HCT116 (cell line): Measurements from ENCODE around the gene CAT. TPM values are rescaled to one million over a fixed set of nuclear protein-coding genes. Genes with fewer than 3 reads are reported as not detected.

Experiments
- ATAC-seq: fragments of 200-7000 bp; cut with Tn5 transposase; 2 replicates; pipeline ENCODE4 v1.9.1; 2020; ENCODE audit warnings: mild to moderate bottlenecking, moderate library complexity
- BruUV-seq: library from RNA; stranded (reverse); fragments of 400-500 nt; replicated peaks from 2 replicates; lab custom pipeline; 2021; lab: Mats Ljungman, UMichigan
- CTCF ChIA-PET: fragments of 300-600 bp; sonication (Branson Sonifier 250); formaldehyde crosslinking; loops from one replicate; lab custom pipeline; 2021; ENCODE audit warnings: antibody characterized with exemption; lab: Charles Lee
- POLR2A ChIA-PET: fragments of 300-600, 350-600 bp; sonication (Branson Sonifier 250); formaldehyde crosslinking; loops from one replicate; lab custom pipeline; 2021; ENCODE audit warnings: antibody characterized with exemption; lab: Charles Lee
- RAD21 ChIA-PET, 2 experiments: fragments of 300-600 bp; sonication (Branson Sonifier 250); formaldehyde crosslinking; loops; one replicate each; lab custom pipeline; 2023; ENCODE audit warnings: low total read pairs in 2 of 2; ENCODE audit not compliant: uncharacterized antibody in 2 of 2, unreplicated experiment in 2 of 2, low non-redundant PET in 1 of 2; lab: Charles Lee
- DNase-seq: peaks from one replicate; pipeline ENCODE4 v3.0.0-alpha.2; 2010; ENCODE audit warnings: low read depth, low spot score
- H2AFZ ChIP-seq: fragments of 200-600 bp; shearing (Covaris generic), sonication (generic); 2 replicates; pipeline ENCODE4 v1.6.1; 2017; ENCODE audit warnings: low read depth, mixed run types, mixed read lengths, antibody characterized with exemption, low read length; ENCODE audit not compliant: poor library complexity, severe bottlenecking
- H3K27ac ChIP-seq: 2 replicates; pipeline ENCODE4 v1.5.1; 2012; ENCODE audit warnings: low read depth, low read length
- H3K27me3 ChIP-seq: fragments of 200-600 bp; sonication (generic); 2 replicates; pipeline ENCODE4 v1.6.1; 2016; ENCODE audit warnings: mixed run types, low read length, mixed read lengths; ENCODE audit not compliant: insufficient read depth
- H3K36me3 ChIP-seq, 2 experiments: fragments of 200-500 bp in 1 of 2; fragments of 200-600 bp in 1 of 2; sonication (Bioruptor generic) in 1 of 2; sonication (generic) in 1 of 2; 2 replicates each; pipeline versions ENCODE4 v1.5.1 to v1.6.1; 2014 to 2016; ENCODE audit warnings: low read length in 2 of 2, inconsistent platforms in 1 of 2, mixed read lengths in 1 of 2, mixed run types in 1 of 2; ENCODE audit not compliant: insufficient read depth in 2 of 2, control insufficient read depth in 1 of 2
- H3K4me1 ChIP-seq, 2 experiments: fragments of 200-600 bp in 1 of 2; sonication (generic) in 1 of 2; 2 replicates each; pipeline versions ENCODE4 v1.5.1 to v1.6.1; 2012 to 2017; ENCODE audit warnings: low read length in 2 of 2, inconsistent platforms in 1 of 2, mild to moderate bottlenecking in 1 of 2, mixed read lengths in 1 of 2, mixed run types in 1 of 2, moderate library complexity in 1 of 2; ENCODE audit not compliant: insufficient read depth in 2 of 2, control insufficient read depth in 1 of 2
- H3K4me2 ChIP-seq: fragments of 200-600 bp; sonication (generic); 2 replicates; pipeline ENCODE4 v1.6.1; 2017; ENCODE audit warnings: mixed run types, low read length, mixed read lengths
- H3K4me3 ChIP-seq, 2 experiments: fragments of 200-600 bp in 1 of 2; sonication (generic) in 1 of 2; replicated peaks in 1 of 2; 2 replicates each; pipeline ENCODE4 v1.5.1; 2011 to 2016; ENCODE audit warnings: low read length in 2 of 2, control low read depth in 1 of 2, low read depth in 1 of 2, mild to moderate bottlenecking in 1 of 2, mixed read lengths in 1 of 2, mixed run types in 1 of 2
- H3K79me2 ChIP-seq: fragments of 200-600 bp; sonication (generic); 2 replicates; pipeline ENCODE4 v1.6.1; 2017; ENCODE audit warnings: mild to moderate bottlenecking, mixed run types, low read length, moderate library complexity, mixed read lengths; ENCODE audit not compliant: insufficient read depth
- H3K9ac ChIP-seq: fragments of 200-600 bp; sonication (generic); 2 replicates; pipeline ENCODE4 v1.6.1; 2016; ENCODE audit warnings: low read length, mixed read lengths
- H3K9me2 ChIP-seq: fragments of 200-600 bp; sonication (generic), shearing (Covaris generic); 2 replicates; pipeline ENCODE4 v1.6.1; 2017; ENCODE audit warnings: mixed run types, mild to moderate bottlenecking, moderate library complexity; ENCODE audit not compliant: insufficient read depth
- H3K9me3 ChIP-seq, 2 experiments: fragments of 200-500 bp in 1 of 2; fragments of 200-600 bp in 1 of 2; sonication (Bioruptor generic) in 1 of 2; sonication (generic) in 1 of 2; 2 replicates each; pipeline ENCODE4 v1.6.1; 2014 to 2017; ENCODE audit warnings: low read length in 2 of 2, mixed read lengths in 2 of 2, inconsistent platforms in 1 of 2, low read depth in 1 of 2, mild to moderate bottlenecking in 1 of 2, mixed run types in 1 of 2, moderate library complexity in 1 of 2; ENCODE audit not compliant: control insufficient read depth in 1 of 2, insufficient read depth in 1 of 2
- H4K20me1 ChIP-seq: fragments of 200-600 bp; sonication (generic), shearing (Covaris generic); 2 replicates; pipeline ENCODE4 v1.6.1; 2017; ENCODE audit warnings: mixed run types, mild to moderate bottlenecking, moderate library complexity; ENCODE audit not compliant: insufficient read depth
- CBX3 ChIP-seq: IDR thresholded peaks from 2 replicates; pipeline ENCODE4 v1.6.1; 2012; ENCODE audit warnings: low read depth
- RAD21 ChIP-seq: IDR thresholded peaks from 2 replicates; pipeline ENCODE4 v1.6.1; 2012; ENCODE audit warnings: low read depth, mild to moderate bottlenecking
- SRF ChIP-seq: IDR thresholded peaks from 2 replicates; pipeline ENCODE4 v1.6.1; 2012; ENCODE audit warnings: low read depth
- YY1 ChIP-seq: IDR thresholded peaks from 2 replicates; pipeline ENCODE4 v1.6.1; 2011; ENCODE audit warnings: low read length, low read depth, moderate library complexity, mild to moderate bottlenecking; ENCODE audit not compliant: insufficient replicate concordance; ENCODE audit errors: extremely low read depth
- ZFX ChIP-seq: fragments of 450-650 bp; IDR thresholded peaks from 2 replicates; pipeline ENCODE4 v1.6.1; 2017
- intact Hi-C: fragments of 100-400 bp; cut with micrococcal nuclease; formaldehyde crosslinking; loops from 2 replicates; pipeline ENCODE4 v1.10.0; 2022
- total RNA-seq: library from RNA; stranded (reverse); gene quantifications from one replicate; pipeline ENCODE4 v1.2.1, GENCODE V29; 2021; ENCODE audit not compliant: unreplicated experiment
- TF ChIP-seq, protein P1 (sequence below): IDR thresholded peaks from 2 replicates; pipeline ENCODE4 v1.6.1; 2012
- TF ChIP-seq, protein P2 (sequence below), 3 experiments: fragments of 200-600 bp in 1 of 3; sonication (generic) in 1 of 3; IDR thresholded peaks in 2 of 3; conservative IDR thresholded peaks in 1 of 3; 2 replicates each; pipeline ENCODE4 v1.5.1; 2012 to 2017; ENCODE audit warnings: low read depth in 2 of 3, low read length in 2 of 3, antibody characterized with exemption in 1 of 3, borderline replicate concordance in 1 of 3, control low read depth in 1 of 3, mild to moderate bottlenecking in 1 of 3, mixed read lengths in 1 of 3, mixed run types in 1 of 3, moderate library complexity in 1 of 3; ENCODE audit not compliant: insufficient read depth in 1 of 3

CAT gene
- total RNA-seq, 1 experiment from 2014 or later, result 50.9 TPM

DNA sequence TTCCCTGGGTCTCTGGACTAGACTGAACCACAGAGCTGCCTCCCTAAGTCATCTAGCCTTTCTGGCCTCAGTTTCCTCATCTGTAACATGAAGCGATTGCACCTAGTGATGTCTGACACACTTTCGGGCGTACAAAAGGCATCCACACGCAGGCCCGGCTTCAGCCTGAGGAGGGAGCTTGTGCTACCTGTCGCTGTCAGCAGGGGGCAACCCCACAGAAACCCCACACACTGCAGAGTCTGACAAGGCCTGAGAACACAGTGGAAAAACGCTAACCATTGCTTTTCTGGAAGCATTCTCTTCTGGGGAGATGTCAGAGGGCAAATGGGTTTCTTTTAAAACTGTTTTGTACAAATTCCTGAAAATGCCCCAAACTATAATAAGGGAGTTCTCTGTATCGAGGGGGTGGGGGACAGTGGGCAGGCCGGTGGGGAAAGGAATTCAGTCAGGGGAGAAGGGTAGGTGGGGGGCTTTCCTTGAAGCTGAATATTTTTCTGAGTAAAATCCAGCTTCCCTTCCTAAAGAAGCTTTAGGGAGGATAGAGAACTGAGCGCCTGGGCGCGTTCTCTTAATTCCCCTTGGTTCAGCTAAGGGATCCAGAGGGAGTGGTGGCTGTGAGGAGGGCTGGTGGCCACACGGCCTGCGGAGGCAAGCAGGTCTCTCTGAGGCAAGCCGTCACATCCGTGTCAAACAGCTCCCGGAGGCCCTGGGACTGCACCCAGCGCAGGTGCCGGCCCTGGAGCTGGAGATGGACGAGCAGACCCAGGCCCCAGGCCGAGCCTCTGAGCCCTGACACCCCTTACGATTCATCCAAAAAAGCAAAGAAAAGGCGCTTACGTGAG is 74.3 kb downstream of the CAT start:
- RAD21 ChIA-PET, result interaction anchor here (0.6 to 1.0 kb wide), 2 partner anchors 21 to 265 kb away, joined by 3 read pairs; no protein-coding TSS in a partner anchor
- POLR2A ChIA-PET, result no interaction called here
- no peak overlapping the region for H3K4me3 ChIP-seq
- H3K4me1 ChIP-seq, result peaks cover 2 to 22% of the 10 kb centered on the region in 2 experiments; a peak in 2 of 4 replicates
- H3K27me3 ChIP-seq, result no peaks in the 10 kb centered on the region
- no TSS peak for BruUV-seq
- H4K20me1 ChIP-seq, result no peaks in the 10 kb centered on the region
- no peak overlapping the region for H3K27ac ChIP-seq
- peak overlapping the region; percentile 12; the same call in 1 of the 2 replicates for H3K4me2 ChIP-seq
- H2AFZ ChIP-seq, result peak overlapping the region; percentile 49
- no peaks in the 10 kb centered on the region for H3K9me2 ChIP-seq
- DNase-seq, result peak; percentile 62
- ATAC-seq, result peak; percentile 99
- TF ChIP-seq, protein P1, sequence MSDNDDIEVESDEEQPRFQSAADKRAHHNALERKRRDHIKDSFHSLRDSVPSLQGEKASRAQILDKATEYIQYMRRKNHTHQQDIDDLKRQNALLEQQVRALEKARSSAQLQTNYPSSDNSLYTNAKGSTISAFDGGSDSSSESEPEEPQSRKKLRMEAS, result no peak; the same call in 1 of the 2 replicates
- TF ChIP-seq RAD21 (peak; percentile 69), ZFX (0 out of 2 replicates have a peak, but pooled peaks have one; percentile 15), SRF (no peak), CBX3 (peak; percentile 93), YY1 (peak; percentile 3)
- TF ChIP-seq, protein P2, sequence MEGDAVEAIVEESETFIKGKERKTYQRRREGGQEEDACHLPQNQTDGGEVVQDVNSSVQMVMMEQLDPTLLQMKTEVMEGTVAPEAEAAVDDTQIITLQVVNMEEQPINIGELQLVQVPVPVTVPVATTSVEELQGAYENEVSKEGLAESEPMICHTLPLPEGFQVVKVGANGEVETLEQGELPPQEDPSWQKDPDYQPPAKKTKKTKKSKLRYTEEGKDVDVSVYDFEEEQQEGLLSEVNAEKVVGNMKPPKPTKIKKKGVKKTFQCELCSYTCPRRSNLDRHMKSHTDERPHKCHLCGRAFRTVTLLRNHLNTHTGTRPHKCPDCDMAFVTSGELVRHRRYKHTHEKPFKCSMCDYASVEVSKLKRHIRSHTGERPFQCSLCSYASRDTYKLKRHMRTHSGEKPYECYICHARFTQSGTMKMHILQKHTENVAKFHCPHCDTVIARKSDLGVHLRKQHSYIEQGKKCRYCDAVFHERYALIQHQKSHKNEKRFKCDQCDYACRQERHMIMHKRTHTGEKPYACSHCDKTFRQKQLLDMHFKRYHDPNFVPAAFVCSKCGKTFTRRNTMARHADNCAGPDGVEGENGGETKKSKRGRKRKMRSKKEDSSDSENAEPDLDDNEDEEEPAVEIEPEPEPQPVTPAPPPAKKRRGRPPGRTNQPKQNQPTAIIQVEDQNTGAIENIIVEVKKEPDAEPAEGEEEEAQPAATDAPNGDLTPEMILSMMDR (IDR thresholded peaks at IDR 0.05 in 2 of 3, conservative IDR thresholded peaks at IDR 0.05 in 1 of 3; ENCODE audit: borderline replicate concordance in 1 of 3, insufficient read depth in 1 of 3, low read depth in 2 of 3, low read length in 2 of 3), result peak; percentile 66 to 97 (median 91)
- intact Hi-C loops, result loop anchor here (2.0 kb wide), 2 partner anchors 378 to 880 kb away; no protein-coding TSS in a partner anchor
- H3K9ac ChIP-seq, result no peak overlapping the region
- no peaks in the 10 kb centered on the region for H3K79me2 ChIP-seq
- H3K36me3 ChIP-seq, result no peaks in the 10 kb centered on the region
- H3K9me3 ChIP-seq, result no peaks in the 10 kb centered on the region
- CTCF ChIA-PET, result interaction anchor here (0.7 to 3.5 kb wide), 20 partner anchors 9 to 900 kb away, joined by 3 to 19 read pairs (median 4); no protein-coding TSS in a partner anchor
